ENCODE measurements around the gene PTPRA.
"Not testable (repeated sequence)": the region's sequence is repeated elsewhere in the genome, so short reads cannot be mapped to it uniquely, and the experiment has no call there.

Gene PTPRA, protein sequence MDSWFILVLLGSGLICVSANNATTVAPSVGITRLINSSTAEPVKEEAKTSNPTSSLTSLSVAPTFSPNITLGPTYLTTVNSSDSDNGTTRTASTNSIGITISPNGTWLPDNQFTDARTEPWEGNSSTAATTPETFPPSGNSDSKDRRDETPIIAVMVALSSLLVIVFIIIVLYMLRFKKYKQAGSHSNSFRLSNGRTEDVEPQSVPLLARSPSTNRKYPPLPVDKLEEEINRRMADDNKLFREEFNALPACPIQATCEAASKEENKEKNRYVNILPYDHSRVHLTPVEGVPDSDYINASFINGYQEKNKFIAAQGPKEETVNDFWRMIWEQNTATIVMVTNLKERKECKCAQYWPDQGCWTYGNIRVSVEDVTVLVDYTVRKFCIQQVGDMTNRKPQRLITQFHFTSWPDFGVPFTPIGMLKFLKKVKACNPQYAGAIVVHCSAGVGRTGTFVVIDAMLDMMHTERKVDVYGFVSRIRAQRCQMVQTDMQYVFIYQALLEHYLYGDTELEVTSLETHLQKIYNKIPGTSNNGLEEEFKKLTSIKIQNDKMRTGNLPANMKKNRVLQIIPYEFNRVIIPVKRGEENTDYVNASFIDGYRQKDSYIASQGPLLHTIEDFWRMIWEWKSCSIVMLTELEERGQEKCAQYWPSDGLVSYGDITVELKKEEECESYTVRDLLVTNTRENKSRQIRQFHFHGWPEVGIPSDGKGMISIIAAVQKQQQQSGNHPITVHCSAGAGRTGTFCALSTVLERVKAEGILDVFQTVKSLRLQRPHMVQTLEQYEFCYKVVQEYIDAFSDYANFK

DNA sequence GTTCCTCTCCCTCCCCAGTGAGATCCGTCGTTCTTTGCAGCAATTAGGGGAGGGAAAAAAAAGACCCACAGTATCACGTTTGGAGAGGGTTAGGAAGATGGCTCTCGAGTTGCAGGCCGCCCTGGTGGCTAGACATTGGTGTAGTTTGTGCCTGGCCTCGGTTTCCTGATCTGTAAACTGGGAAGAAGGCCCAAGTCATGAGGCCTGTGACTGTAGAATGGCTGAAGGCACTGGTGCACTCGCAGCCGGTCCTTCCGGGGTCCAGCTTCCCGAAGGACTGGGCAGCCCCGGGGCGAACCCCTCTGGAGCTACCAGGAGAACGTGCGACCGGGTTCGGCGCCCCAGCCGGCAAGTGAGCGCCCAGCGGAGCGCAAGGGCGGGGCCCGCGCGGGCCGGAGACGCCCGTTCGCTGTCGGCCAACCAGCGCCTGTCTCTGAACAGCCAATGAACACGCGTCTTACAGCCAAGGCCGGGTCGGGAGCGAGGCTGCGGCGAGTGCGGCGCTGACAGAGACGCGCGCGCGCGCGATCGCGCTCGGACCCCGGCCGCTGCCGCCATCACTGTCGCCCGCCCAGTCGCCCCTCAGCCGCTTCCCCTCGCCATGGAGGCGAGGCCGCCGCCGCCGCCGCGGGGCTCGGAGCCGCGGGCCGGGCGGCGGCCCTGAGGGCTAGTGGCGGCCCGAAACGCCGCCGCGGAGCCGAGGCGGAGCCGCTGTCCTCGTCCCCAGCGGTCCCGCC, at the start of gene PTPRA:
PTPRA (plus strand) TSS at position 472 of the 737 bp plus-strand sequence. CDS start 90,797 bp downstream, outside the sequence.
- peak; percentile 77 to 86 (median 79) for DNase-seq (ENCODE audit: low read depth in 3 of 3, low spot score in 1 of 3)

DNA sequence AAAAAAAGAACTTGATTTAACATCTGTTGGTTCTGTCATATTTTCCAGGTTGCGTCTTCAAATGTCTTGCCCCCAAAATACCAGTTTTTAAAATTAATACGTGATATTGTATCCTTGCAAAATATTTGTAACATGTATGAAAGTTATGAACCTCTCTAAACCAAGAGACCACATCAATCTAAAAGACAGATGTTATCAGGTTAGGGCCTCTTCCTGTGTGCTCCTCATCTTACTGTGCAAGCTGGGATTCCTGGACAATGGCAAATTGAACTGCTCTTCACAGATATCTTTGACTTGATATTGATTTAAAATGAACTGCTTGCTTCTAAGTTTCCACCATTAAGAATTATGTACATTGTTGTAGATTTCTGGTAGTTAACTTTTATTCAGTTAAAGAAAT, 47.5 kb upstream of the PTPRA start:
- DNase-seq (ENCODE audit: low read depth in 3 of 3, low spot score in 1 of 3): no peak

DNA sequence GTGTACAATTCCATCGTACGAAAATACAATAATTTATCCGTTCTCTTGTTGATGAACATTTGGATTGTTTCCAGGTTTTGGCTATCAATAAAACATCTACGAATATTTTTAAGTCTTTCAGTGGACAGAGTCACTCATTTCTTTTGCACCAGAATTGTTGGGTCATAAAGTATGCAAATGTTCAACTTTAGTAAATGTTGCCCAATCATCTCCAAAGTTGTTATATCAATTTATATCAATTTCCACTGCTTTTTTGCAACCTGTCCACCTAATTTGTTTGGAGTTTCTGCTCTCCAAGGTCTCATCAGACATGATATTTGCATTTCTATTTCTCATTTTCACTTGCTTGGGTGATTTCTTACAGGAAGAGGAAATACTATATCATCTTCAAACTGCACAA, 46.6 kb upstream of the PTPRA start:
- no peak for DNase-seq (ENCODE audit: low read depth in 3 of 3, low spot score in 1 of 3)

DNA sequence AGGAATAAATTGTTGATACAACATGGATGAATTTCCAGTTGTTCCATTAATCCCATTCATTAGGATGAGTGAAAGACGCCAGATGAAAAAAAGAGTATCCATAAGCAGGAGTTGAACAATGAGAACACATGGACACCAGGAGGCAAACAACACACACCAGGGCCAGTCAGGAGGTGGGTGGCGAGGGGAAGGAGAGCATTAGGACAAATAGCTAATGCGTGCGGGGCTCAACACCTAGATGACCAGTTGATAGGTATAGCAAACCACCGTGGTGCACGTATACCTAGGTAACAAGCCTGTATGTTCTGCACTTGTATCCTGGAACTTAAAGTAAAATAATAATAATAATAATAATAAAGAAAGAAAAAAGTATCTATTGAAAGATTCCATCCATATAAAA, 43.9 kb upstream of the PTPRA start:
- DNase-seq (ENCODE audit: low read depth in 3 of 3, low spot score in 1 of 3): no peak

DNA sequence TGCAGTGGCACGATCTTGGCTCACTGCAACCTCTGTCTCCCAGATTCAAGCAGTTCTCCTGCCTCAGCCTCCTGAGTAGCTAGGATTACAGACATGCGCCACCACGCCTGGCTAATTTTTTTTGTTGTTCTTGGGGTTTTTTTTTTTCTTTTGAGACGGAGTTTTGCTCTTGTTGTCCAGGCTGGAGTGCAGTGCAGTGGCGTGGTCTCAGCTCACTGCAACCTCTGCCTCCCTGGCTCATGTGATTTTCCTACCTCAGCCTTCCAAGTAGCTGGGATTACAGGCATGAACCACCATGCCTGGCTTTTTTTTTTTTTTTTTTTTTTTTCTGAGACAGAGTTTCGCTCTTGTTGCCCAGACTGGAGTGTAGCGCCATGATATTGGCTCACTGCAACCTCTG, 42.1 kb upstream of the PTPRA start:
- DNase-seq (ENCODE audit: low read depth in 3 of 3, low spot score in 1 of 3): not testable (repeated sequence)

DNA sequence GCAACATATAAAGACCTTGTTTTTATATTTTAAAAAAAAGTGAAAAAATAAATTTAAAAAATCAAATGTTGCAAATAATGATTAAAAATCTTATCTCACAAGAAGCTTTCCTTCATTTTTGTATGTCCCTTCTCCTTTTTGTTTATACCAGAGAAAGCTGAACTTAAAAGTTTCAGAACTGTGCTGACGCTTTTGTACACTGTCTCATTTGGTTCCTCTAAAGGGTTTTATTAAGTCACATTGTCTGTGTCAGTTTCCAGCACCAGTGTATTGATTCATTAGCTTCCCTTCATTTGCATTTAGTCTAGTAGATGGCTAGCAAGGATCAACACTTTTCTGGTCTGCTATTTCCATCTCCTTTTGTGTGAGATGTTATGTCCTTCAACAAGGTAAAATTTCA, 39.5 kb upstream of the PTPRA start:
- DNase-seq (ENCODE audit: low read depth in 3 of 3, low spot score in 1 of 3): no peak

DNA sequence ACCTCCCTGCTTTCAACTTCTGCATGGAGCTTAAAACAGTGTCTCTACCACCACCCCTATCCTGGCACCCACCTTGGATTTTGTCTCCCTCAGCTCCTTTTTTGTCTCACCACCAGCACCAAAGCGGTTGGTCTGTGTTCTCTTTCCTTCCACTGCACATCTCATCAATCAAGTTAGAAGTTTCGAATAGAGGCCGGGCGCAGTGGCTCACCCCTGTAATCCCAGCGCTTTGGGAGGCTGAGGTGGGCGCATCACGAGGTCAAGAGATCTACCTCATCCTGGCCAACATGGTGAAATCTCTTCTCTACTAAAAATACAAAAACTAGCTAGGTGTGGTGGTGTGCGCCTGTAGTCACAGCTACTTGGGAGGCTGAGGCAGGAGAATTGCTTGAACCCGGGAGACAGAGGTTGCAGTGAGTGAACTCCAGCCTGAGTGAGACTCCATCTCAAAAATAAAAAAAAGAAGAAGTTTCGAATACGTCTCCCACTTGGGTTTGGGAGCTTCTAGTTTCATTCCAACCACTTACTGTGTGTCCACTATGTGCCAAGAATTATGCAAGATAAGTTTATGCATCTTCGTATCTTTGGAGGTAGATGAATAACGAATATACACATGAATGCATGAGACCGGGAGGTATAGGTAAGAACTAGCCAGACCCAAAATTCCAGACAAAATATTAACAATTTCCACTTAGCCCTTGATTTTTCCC, 38.7 kb upstream of the PTPRA start:
- no peak for DNase-seq (ENCODE audit: low read depth in 3 of 3, low spot score in 1 of 3)

DNA sequence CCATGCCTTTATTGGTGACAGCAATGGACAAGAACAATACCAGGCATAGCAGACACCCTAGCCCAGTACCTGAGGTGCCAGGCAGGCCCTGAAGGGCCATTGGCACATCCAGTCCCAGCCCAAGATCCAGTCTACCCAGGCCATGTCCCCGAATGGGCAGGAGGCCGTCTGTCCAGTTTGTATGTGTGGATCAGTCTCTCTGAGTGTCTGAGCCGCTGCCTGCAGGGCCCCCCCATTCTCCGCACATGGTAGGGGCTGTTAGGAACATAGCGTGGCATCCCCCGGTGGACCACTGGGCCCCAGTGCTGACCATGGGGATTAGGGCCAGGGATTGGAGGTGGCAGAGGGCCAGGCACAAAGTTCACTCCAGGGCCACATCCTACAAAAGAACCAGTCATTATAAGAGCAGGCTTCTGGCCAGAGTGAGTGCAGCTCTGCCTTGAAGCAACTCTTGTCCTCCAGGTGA, 37.9 kb upstream of the PTPRA start:
- DNase-seq (ENCODE audit: low read depth in 3 of 3, low spot score in 1 of 3): no peak

DNA sequence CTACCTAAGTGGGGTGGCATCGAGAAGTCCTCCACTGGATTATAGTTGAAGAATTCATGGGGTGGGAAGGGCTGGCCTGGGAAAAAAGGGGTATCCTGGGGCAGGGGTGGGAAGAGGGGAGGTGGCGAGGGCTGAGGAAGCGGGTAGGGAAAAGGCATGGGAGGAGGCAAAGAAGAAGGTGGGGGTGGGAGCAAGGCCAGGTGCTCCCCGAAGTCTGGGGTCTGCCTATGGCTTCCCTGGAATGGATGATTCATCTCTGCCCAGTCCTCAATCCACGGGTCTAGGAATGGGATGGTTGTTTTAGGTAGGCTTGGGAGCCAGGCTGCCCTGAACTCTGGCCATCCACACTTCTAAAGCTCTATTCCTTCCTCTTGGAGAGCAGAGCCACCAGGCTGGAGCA, 37.2 kb upstream of the PTPRA start:
- DNase-seq (ENCODE audit: low read depth in 3 of 3, low spot score in 1 of 3): no peak

DNA sequence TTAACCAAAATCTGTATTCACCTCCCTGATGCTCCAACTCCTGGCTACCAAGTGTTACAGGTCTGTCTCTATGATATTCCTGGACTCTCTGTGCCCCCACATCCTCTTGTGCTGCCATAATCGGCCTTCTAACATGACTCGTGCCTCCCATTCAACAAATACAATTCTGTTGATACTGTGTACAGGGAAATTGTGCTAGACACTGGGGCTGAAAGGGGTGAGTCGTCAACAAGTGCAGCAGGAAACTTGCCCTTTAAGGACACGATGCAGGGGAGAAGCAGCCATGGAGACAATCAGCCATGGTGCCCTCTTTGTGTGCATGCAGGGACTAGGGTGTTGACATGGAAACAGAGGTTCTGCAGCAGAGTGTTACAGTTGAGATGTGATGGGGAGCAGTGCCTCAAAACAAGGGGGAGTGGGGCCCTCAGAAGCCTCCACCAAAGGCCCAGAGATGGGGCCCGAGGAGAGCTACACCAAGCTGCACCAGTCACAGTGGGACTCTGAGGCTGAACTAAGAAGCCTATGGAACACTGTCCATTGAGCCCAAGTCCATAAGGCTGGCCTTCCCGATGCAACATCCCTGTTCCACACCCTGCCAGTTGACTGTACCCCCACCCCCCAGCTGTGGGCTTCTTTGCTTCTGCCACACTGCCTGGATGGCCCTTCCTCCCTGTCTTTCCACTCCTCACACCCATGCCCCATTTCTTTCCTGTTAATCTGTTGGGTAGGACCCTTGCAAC, 35.9 kb upstream of the PTPRA start:
- DNase-seq (ENCODE audit: low read depth in 3 of 3, low spot score in 1 of 3): no peak

DNA sequence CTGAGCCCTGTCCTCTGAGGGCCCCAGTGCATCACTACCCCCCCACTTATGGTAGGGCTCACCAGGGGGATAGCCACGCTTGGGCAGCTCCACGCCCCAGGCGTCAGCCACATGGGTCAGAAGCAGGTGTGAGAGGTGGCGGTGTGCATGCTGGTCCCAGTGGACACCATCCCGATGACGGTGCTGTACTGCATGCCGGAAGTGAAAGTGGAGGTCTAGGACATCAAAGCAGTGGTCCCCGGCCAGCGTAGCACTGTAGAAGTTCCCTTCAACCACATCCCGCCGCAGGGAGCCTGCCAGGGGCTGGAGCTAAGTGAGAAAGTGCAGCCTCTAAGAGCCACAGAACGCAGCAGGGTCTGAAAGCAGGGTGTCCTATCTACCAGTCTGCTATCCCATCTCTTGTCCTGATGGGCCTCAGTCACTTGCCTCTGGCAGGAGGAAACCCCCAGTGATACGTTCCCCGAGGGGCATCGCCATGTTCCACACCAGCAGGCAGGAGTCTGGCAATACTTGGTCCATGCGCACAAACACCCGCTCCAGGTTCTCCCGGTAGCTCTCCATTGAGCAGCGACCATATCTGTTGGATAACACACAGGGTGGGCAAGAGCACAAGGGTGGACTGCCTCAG, 35.0 kb upstream of the PTPRA start:
- DNase-seq (ENCODE audit: low read depth in 3 of 3, low spot score in 1 of 3): no peak

DNA sequence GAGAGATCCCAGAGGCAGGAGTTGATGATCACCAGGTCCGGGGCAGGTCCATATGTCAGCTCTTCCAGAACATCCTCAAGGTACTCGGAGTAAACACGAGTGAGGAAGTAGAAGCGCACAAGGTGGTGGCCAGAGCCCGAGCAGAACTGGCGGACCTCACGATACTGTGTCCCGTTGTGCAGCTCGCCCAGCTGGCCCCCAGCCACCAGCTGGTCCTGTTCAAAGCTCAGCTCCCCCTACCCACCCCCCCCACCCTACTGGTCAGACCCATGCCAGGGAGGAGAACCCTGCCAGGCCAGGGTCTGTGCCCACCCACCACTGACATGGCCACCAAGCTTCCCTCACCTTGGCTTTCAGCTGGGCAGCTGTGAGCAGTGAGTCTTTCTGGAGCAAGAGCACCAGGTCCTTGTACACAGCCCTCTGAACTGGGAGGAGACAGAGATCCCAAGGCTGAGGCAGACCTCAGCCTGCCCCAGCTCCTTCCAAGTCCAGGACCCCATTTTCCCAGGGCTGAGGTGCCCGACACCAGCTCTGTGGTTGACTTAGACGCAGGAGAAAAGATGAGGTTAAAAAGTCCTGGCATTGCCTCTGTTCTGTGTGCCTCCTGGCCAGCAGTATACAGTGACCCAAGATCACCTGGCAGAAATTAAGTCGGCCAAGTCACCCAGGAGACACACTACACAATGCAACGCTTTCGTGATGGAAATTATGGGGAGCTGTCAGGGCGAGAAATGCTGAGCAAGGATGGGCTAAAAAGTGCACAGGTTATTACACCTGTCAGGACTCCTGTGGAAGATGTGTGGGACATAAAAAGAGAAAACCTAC, 34.2 kb upstream of the PTPRA start:
- no peak for DNase-seq (ENCODE audit: low read depth in 3 of 3, low spot score in 1 of 3)

DNA sequence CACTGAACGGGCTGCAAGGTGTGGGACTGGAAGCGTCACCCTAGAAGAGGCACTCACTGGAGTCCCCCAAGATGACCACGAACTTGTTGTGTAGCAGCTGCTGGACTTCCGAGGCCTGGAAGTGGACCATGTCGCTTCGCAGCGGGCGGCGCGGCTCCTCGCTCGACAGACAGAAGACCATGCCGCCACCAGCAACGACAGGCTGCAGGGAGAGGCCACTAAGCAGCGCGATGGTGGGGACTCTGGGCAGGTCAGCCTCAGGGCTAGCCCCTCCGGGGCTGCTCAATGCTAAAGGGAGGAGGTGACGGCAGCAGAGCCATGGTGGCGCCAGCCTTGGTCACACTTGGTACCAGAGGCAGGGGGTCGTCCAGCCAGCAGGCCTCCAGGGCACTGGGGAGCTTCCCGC, 33.5 kb upstream of the PTPRA start:
- no peak for DNase-seq (ENCODE audit: low read depth in 3 of 3, low spot score in 1 of 3)

DNA sequence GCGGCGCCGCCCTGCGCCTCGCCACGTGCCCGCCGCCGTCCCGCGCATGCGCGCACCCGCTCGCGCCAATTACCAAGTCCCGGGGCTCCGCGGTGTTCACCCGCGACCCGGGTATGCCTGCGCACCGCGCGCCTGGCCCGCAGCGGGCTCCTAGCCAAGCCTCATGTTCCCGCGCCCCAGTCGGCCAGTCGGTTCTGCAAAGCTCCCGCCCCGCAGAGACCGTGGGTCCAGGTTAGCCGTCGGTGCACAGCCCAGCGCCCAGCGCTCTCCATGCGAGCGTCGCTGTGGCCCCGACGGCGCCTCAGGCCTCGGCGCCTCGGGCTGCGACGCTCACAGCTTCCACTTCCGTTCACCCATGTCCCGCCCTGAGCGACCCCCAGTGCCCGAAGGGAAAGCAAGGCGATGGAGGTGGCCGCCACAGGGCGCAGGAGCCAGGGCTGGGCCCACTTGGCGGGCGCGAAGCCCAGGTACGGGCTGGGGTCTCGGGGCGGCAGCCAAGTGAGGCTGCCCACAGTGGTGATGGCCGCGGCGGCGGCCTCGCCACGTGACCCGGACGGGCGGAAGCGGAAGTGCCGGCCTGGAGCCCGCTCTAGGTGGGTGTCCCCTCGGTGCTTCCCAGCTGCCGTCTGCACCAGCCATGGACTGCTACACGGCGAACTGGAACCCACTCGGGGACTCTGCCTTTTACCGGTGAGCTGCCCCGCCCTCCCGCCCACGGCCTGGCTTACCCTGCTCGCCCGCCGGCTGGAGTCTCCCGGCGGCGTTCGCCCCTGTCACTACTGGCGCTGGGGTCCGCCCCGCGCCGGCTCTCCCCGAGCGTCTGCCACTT, 32.9 kb upstream of the PTPRA start, which contains the start of the genes PCED1A and VPS16:
PCED1A (minus strand) TSS at position 518 of the 829 bp plus-strand sequence. CDS start 743 bp downstream, outside the sequence.
VPS16 (plus strand) TSS at position 608 of the 829 bp plus-strand sequence; CDS start at position 638, 30 bp downstream.
- peak; percentile 58 to 84 (median 73) for DNase-seq (ENCODE audit: low read depth in 3 of 3, low spot score in 1 of 3)

DNA sequence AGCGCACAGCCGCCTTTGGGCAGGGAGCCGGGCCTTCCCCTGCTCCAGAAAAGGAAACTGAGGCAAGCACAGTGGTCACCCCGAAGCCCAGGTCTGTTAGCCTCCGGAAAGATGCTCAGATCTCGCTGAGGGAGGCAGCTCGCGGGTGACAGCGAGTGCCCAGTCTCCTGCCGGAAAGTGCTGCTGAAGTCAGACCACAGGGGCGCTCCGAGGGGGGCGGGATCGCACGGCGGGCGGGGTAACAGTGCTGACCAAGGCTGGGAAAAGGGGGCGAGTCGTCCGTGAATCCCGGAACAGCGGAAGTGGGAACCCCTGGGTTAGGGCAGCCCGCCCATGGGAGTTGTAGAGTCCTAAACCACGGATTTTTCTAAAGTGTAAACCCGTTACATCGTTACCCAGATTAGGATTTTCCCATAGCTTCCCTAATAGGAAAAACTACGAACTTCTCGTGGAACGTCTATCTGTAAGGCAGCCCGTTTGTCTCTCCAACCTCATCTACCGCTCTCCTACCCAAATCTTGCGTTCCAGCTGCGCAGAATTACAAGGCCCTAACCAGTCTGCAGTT, 32.2 kb upstream of the PTPRA start:
- no peak for DNase-seq (ENCODE audit: low read depth in 3 of 3, low spot score in 1 of 3)

DNA sequence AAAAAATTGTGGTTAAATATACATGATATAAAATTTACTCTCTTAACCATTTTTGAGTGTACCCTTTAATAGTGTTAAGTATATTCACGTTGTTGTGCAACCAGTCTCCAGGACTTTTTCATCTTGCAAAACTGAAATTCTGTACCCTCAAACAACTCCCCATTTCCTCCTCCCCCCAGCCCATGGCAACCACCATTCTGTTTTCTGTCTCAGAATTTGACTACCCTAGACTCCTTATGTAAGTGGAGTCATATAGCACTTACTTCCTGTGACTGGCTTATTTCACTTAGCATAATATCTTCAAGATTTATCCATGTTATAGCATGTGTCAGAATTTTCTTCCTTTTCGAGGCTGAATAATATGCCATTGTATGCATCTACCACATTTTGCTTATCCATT, 27.7 kb upstream of the PTPRA start:
- no peak for DNase-seq (ENCODE audit: low read depth in 3 of 3, low spot score in 1 of 3)

DNA sequence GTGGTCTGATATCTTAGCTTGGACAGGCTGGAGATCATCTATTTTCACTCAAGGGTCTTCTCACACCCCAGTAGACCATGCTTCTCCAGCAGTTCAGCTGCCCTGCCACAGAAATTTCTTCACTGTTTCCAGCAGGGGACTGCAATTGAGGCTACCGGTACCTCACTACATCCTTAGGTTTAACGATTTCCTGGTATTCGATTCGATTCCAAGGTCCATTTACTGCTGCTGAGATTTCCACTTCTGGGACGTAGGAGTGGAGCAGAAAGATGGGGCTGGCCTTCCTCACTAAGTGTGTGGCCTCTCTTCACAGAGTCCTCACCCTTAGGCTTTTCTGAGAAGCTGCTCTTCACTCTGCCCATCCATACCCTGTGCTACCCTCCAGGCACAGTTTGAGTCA, 26.6 kb upstream of the PTPRA start:
- DNase-seq (ENCODE audit: low read depth in 3 of 3, low spot score in 1 of 3): no peak
